Measurements from ENCODE around the gene KIF1A. TPM values are rescaled to one million over a fixed set of nuclear protein-coding genes. Genes with fewer than 3 reads are reported as not detected.

The KIF1A gene
- polyA plus RNA-seq, 1 donor (not counting 4 experiments of a cell fraction or from before 2014, with no cell fraction given): not detected

DNA sequence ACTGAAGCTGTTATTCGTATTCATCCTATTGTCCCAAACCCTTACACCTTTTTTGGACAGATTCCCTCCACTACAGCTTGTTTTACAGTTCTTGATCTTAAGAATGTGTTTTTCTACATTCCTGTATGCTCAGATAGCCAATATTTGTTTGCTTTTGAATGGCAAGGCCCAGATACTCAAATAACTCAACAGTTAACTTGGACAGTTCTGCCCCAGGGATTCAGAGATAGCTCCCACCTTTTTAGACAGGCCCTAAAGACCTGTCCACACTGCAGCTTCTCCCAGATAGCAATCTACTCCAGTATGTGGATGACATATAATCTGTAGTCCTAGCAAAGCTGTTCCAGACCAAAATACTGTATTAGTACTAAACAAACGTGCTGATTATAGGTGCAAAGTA, 41.5 kb upstream of the KIF1A start:
- Histone ChIP-seq H3K4me1 (ENCODE audit: control insufficient read depth, extremely low read depth, insufficient read depth, low read length) (no peaks in the 10 kb centered on the region), H3K9me3 (ENCODE audit: control insufficient read depth, low read depth, low read length) (no peaks in the 10 kb centered on the region), H3K79me2 (ENCODE audit: control insufficient read depth, insufficient read depth, low read length) (no peaks in the 10 kb centered on the region), H3K4me2 (ENCODE audit: control insufficient read depth, extremely low read depth, insufficient read depth, low read depth, low read length) (no peak overlapping the region), H3K27me3 (ENCODE audit: control insufficient read depth, extremely low read depth, insufficient read depth, low read length) (peaks cover 11% of the 10 kb centered on the region), H2AFZ (ENCODE audit: control insufficient read depth, low read length) (no peak overlapping the region), H3K36me3 (ENCODE audit: control insufficient read depth in 2 of 2, extremely low read depth in 1 of 2, insufficient read depth in 2 of 2, low read length in 2 of 2) (no peaks in the 10 kb centered on the region), H3K9ac (ENCODE audit: control insufficient read depth, extremely low read depth, insufficient read depth, low read length) (no peak overlapping the region), H3K9me1 (ENCODE audit: control insufficient read depth, extremely low read depth, insufficient read depth, low read length) (no peaks in the 10 kb centered on the region), H3K27ac (ENCODE audit: control insufficient read depth, insufficient read depth, low read length) (no peak overlapping the region), H4K20me1 (ENCODE audit: control insufficient read depth, extremely low read depth, insufficient read depth, low read length) (no peaks in the 10 kb centered on the region), H3K4me3 (ENCODE audit: control insufficient read depth in 2 of 3, extremely low read depth in 1 of 3, insufficient read depth in 2 of 3, low read depth in 1 of 3, low read length in 3 of 3) (no peak overlapping the region)
- TF ChIP-seq, protein P1, sequence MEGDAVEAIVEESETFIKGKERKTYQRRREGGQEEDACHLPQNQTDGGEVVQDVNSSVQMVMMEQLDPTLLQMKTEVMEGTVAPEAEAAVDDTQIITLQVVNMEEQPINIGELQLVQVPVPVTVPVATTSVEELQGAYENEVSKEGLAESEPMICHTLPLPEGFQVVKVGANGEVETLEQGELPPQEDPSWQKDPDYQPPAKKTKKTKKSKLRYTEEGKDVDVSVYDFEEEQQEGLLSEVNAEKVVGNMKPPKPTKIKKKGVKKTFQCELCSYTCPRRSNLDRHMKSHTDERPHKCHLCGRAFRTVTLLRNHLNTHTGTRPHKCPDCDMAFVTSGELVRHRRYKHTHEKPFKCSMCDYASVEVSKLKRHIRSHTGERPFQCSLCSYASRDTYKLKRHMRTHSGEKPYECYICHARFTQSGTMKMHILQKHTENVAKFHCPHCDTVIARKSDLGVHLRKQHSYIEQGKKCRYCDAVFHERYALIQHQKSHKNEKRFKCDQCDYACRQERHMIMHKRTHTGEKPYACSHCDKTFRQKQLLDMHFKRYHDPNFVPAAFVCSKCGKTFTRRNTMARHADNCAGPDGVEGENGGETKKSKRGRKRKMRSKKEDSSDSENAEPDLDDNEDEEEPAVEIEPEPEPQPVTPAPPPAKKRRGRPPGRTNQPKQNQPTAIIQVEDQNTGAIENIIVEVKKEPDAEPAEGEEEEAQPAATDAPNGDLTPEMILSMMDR (optimal IDR thresholded peaks at IDR 0.05 in 1 of 3, IDR thresholded peaks at IDR 0.05 in 1 of 3, conservative IDR thresholded peaks at IDR 0.05 in 1 of 3; ENCODE audit: extremely low read depth in 1 of 3, insufficient read depth in 2 of 3, low read length in 3 of 3): no peak
- no peak for TF ChIP-seq EZH2 (IDR thresholded peaks at IDR 0.05; ENCODE audit: low read length)
- DNase-seq (ENCODE audit: low read depth, low spot score) (no peak), FAIRE-seq (no peak)
- dilution Hi-C loops (cut with MboI; ENCODE audit: extremely low pct_ligation_motif_present, low sequenced_read_pairs): no loop called here

DNA sequence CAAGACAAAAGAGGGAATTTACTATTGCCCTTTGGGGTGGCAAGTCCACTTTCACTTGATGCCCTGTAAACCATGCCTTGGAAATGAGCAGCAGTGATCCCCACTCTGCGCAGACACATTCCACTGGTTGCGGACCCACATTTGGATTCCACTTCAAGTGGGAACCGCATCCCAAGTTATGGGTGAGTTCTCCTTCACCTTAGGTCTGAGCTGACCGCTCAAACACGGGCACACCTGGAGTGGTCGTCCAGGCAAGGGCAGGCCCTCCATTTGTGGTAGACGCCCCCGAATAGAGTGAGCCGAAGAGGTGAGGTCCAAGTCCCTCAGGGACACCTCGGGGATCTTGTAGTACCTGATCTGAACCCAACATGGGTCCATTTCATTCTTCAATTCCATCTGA, 38.9 kb upstream of the KIF1A start:
- TF ChIP-seq, protein P1 (optimal IDR thresholded peaks at IDR 0.05 in 1 of 3, IDR thresholded peaks at IDR 0.05 in 1 of 3, conservative IDR thresholded peaks at IDR 0.05 in 1 of 3; ENCODE audit: extremely low read depth in 1 of 3, insufficient read depth in 2 of 3, low read length in 3 of 3): no peak
- TF ChIP-seq EZH2 (IDR thresholded peaks at IDR 0.05; ENCODE audit: low read length): no peak
- Histone ChIP-seq H3K27ac (ENCODE audit: control insufficient read depth, insufficient read depth, low read length) (no peak overlapping the region), H3K4me2 (ENCODE audit: control insufficient read depth, extremely low read depth, insufficient read depth, low read depth, low read length) (no peak overlapping the region), H3K4me1 (ENCODE audit: control insufficient read depth, extremely low read depth, insufficient read depth, low read length) (no peaks in the 10 kb centered on the region), H3K9ac (ENCODE audit: control insufficient read depth, extremely low read depth, insufficient read depth, low read length) (no peak overlapping the region), H3K9me1 (ENCODE audit: control insufficient read depth, extremely low read depth, insufficient read depth, low read length) (no peaks in the 10 kb centered on the region), H3K36me3 (ENCODE audit: control insufficient read depth in 2 of 2, extremely low read depth in 1 of 2, insufficient read depth in 2 of 2, low read length in 2 of 2) (no peaks in the 10 kb centered on the region), H4K20me1 (ENCODE audit: control insufficient read depth, extremely low read depth, insufficient read depth, low read length) (no peaks in the 10 kb centered on the region), H3K79me2 (ENCODE audit: control insufficient read depth, insufficient read depth, low read length) (no peaks in the 10 kb centered on the region), H3K27me3 (ENCODE audit: control insufficient read depth, extremely low read depth, insufficient read depth, low read length) (peaks cover 8% of the 10 kb centered on the region), H3K9me3 (ENCODE audit: control insufficient read depth, low read depth, low read length) (peaks cover 5% of the 10 kb centered on the region), H3K4me3 (ENCODE audit: control insufficient read depth in 2 of 3, extremely low read depth in 1 of 3, insufficient read depth in 2 of 3, low read depth in 1 of 3, low read length in 3 of 3) (no peak overlapping the region), H2AFZ (ENCODE audit: control insufficient read depth, low read length) (no peak overlapping the region)
- dilution Hi-C loops (cut with MboI; ENCODE audit: extremely low pct_ligation_motif_present, low sequenced_read_pairs): no loop called here
- no peak for DNase-seq (ENCODE audit: low read depth, low spot score)
- FAIRE-seq: no peak
